Cardiac muscle cell (in vitro differentiated cells and primary cell): ENCODE results near the gene IL31. TPM values are rescaled to one million over a fixed set of nuclear protein-coding genes. Genes with fewer than 3 reads are reported as not detected.

Experiments used
- DNase-seq, 2 donors: peaks; one replicate each; pipeline versions ENCODE4 v3.0.0 to v3.0.0-alpha.2; 2010 to 2017; ENCODE audit warnings: low read depth in 1 of 2, low spot score in 1 of 2
- H3K27ac ChIP-seq: fragments of 200-600 bp; sonication (generic); 2 replicates; pipeline ENCODE4 v1.5.1; 2016
- H3K27me3 ChIP-seq: fragments of 200-600 bp; sonication (generic); 2 replicates; pipeline ENCODE4 v1.6.0; 2016; ENCODE audit warnings: control low read depth
- H3K36me3 ChIP-seq: fragments of 200-600 bp; sonication (generic); 2 replicates; pipeline ENCODE4 v1.5.1; 2016; ENCODE audit warnings: control low read depth
- H3K4me1 ChIP-seq: fragments of 200-600 bp; sonication (generic); 2 replicates; pipeline ENCODE4 v1.8.1; 2017; ENCODE audit warnings: low read depth, mild to moderate bottlenecking, mixed run types
- H3K4me3 ChIP-seq: fragments of 200-600 bp; sonication (generic); 2 replicates; pipeline ENCODE4 v1.5.1; 2016; ENCODE audit warnings: mild to moderate bottlenecking
- H3K9me3 ChIP-seq: fragments of 200-600 bp; sonication (generic); 2 replicates; pipeline ENCODE4 v1.5.1; 2017; ENCODE audit warnings: low read depth, mild to moderate bottlenecking, control low read depth
- polyA plus RNA-seq: library from polyadenylated mRNA; unstranded; fragments of >200 nt; fragmentation: Nextera tagmentation; extraction: Ambion mirVana; gene quantifications from 2 replicates; pipeline ENCODE4 v1.2.1, GENCODE V29; 2016
- total RNA-seq: library from RNA; depleted of rRNA; stranded (reverse); fragments of >200 nt; gene quantifications from 2 replicates; pipeline ENCODE4 v1.2.3, GENCODE V29; 2016
- TF ChIP-seq, protein P1 (sequence below): IDR thresholded peaks from 2 replicates; pipeline ENCODE4 v1.5.1; 2012; ENCODE audit warnings: low read depth, mild to moderate bottlenecking, low read length

IL31 gene
- total and polyA plus RNA-seq, 2 experiments from 2014 or later, result not detected

DNA sequence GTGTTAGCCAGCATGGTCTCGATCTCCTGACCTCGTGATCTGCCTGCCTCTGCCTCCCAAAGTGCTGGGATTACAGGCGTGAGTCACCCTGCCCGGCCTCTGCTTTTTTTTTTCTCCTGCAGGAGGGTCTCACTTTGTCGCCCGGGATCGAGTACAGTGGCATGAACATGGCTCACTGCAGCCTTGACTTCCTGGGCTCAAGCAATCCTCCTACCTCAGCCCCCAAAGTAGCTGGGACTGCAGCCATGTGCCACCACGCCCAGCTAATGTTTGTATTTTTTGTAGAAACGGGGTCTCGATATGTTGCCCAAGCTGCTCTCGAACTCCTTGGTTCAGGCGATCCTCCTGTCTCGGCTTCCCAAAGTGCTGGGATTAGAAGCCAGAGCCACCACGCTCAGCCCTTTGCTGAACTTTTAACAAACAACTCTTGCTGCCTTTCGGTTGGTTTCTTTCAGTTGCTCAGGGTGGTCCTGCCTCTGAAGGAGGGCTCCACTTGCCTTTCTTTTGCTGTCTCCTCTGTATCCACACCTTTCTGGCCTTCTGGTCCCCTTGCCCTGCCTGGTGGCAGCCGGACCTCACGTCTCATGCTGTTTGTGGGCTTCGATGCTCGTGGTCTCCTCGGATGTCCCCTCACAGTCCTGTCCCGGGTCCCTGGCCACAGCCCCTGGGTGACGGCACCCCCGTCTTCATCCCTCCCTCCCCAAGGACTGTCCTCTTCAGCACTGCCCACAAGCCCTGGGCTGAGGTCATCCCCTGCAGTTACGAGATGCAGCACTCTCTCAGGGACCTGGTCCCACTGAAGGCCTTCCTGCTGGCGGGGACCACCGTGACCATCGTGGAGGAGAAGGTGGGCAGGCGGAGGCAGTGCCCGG lies 25.7 kb upstream of the IL31 start:
- no peak for DNase-seq
- H3K4me3 ChIP-seq, result no peak overlapping the region
- H3K27me3 ChIP-seq, result peaks cover 33% of the 10 kb centered on the region
- H3K36me3 ChIP-seq, result no peaks in the 10 kb centered on the region
- H3K4me1 ChIP-seq, result no peaks in the 10 kb centered on the region
- no peak overlapping the region for H3K27ac ChIP-seq
- no peaks in the 10 kb centered on the region for H3K9me3 ChIP-seq
- TF ChIP-seq, protein P1, sequence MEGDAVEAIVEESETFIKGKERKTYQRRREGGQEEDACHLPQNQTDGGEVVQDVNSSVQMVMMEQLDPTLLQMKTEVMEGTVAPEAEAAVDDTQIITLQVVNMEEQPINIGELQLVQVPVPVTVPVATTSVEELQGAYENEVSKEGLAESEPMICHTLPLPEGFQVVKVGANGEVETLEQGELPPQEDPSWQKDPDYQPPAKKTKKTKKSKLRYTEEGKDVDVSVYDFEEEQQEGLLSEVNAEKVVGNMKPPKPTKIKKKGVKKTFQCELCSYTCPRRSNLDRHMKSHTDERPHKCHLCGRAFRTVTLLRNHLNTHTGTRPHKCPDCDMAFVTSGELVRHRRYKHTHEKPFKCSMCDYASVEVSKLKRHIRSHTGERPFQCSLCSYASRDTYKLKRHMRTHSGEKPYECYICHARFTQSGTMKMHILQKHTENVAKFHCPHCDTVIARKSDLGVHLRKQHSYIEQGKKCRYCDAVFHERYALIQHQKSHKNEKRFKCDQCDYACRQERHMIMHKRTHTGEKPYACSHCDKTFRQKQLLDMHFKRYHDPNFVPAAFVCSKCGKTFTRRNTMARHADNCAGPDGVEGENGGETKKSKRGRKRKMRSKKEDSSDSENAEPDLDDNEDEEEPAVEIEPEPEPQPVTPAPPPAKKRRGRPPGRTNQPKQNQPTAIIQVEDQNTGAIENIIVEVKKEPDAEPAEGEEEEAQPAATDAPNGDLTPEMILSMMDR, result no peak

DNA sequence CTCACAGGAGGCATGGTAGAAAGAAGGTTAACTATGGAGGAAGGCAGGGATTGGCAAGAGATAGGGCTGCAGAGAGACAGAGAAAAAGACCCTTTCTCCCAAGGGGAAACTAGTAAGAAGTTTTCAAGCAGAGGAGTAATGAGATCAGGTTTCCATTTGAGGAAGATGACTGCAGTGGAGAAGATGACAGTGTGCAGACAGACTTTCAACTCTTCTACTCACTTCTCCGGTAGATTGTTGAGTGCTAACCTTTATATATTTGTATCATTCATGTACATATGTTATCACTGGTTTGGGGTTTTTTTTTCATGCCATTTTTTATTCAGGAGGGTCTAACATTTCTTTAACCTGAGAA lies 23.6 kb upstream of the IL31 start:
- no peak overlapping the region for H3K27ac ChIP-seq
- no peaks in the 10 kb centered on the region for H3K4me1 ChIP-seq
- no peak overlapping the region for H3K4me3 ChIP-seq
- TF ChIP-seq, protein P1, result no peak
- no peak for DNase-seq
- H3K36me3 ChIP-seq, result no peaks in the 10 kb centered on the region
- H3K9me3 ChIP-seq, result no peaks in the 10 kb centered on the region
- peaks cover 11% of the 10 kb centered on the region for H3K27me3 ChIP-seq

DNA sequence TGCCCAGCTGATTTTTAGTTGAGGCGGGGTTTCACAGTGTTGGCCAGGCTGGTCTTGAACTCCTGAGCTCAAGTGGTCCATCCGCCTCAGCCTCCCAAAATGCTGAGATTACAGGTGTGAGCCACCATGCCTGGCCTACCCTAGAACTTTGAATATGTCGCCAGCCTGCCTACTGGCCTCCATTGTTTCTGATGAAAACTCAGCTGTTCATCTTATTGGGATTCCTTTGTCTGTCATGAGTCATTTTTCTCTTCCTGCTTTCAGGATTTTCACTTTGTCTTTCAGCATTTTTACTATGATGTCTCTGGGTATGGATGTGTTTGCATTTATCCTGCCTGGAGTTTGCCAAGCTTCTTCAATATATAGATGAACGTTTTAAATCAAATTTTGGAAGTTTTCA lies 21.4 kb upstream of the IL31 start:
- TF ChIP-seq, protein P1, result no peak
- no peaks in the 10 kb centered on the region for H3K9me3 ChIP-seq
- H3K27ac ChIP-seq, result no peak overlapping the region
- H3K4me1 ChIP-seq, result no peaks in the 10 kb centered on the region
- DNase-seq, result no peak
- no peak overlapping the region for H3K4me3 ChIP-seq
- H3K36me3 ChIP-seq, result no peaks in the 10 kb centered on the region
- no peaks in the 10 kb centered on the region for H3K27me3 ChIP-seq

DNA sequence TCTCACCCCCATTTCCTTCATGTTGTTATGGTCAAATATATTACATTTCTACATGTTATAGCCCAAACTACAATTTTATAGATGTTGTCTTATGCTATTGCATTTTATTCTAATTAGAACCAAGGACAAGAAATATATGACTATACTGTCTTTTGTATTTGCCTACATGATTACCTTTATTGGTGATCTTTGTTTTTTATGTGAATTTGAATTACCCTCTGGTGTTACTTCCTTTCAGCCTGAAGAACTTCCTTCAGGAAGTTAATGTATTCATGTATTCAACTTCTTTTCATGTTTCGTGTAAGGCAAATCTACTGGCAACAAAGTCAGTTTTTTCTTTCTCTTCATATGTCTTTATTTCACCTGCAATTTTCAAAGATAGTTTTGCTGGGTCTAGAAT lies 20.8 kb upstream of the IL31 start:
- Histone ChIP-seq H3K4me3 (no peak overlapping the region), H3K27me3 (no peaks in the 10 kb centered on the region), H3K9me3 (no peaks in the 10 kb centered on the region), H3K36me3 (no peaks in the 10 kb centered on the region), H3K4me1 (no peaks in the 10 kb centered on the region), H3K27ac (no peak overlapping the region)
- no peak for DNase-seq
- TF ChIP-seq, protein P1, result no peak

DNA sequence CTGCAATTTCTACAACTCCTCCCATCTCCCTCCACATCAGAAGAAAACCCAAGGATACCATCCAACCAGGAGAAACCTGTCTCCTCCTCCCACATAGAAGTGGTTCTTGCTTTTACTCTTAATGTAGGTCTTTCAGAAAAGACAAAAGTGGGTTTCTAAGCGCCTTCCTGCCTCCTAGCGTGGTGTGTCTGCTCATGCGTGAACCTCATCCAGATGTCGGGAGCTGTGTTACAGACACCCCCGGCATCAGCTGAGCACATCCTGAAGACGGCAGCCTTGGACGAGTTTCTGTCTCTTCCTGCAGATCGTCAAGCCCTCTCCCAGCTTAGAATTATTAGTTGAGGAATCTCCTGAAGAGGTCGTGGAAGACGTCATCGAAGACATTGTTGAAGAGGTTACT lies 18.4 kb upstream of the IL31 start:
- Histone ChIP-seq H3K4me3 (no peak overlapping the region), H3K36me3 (no peaks in the 10 kb centered on the region), H3K9me3 (no peaks in the 10 kb centered on the region), H3K27me3 (no peaks in the 10 kb centered on the region), H3K4me1 (no peaks in the 10 kb centered on the region), H3K27ac (no peak overlapping the region)
- DNase-seq, result no peak
- TF ChIP-seq, protein P1, result no peak
